ENCODE data around the gene C10orf120. TPM values are rescaled to one million over a fixed set of nuclear protein-coding genes. Genes with fewer than 3 reads are reported as not detected.

C10orf120 gene
- total RNA-seq, 1 experiment from 2014 or later, result not detected

DNA sequence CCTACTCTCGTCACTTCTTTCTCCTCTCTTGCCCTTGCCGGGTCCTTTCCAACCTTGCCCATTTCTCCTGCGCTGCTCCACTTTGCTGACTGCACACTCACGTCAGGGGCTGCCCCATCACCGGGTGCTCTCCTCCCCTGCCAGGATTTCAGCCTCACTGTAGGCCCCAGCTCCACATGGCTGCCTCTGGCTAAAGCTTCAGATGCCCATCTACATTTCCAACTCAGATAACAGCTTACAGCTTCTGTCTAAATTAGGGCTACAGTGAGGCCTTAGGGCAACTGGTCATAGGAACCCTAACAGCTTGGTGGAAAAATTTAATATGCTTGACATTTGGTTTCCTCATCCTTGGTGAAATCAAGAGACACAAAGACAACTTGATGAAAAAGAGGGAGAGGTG is 25.9 kb downstream of the C10orf120 start:
- no peak overlapping the region for H3K4me3 ChIP-seq (ENCODE audit: low read depth in 2 of 2, low read length in 2 of 2)
- H3K4me1 ChIP-seq (ENCODE audit: control insufficient read depth, insufficient read depth, low read length), result no peaks in the 10 kb centered on the region
- ChIA-PET CTCF (interaction anchor here (1.3 kb wide), 1 partner anchor 25 kb away, joined by 3 read pairs; no protein-coding TSS in a partner anchor), POLR2A (interaction anchor here (0.6 kb wide), 1 partner anchor 389 kb away, joined by 3 read pairs; no protein-coding TSS in a partner anchor)
- BruUV-seq (replicated peaks), result no TSS peak
- intact Hi-C loops (cut with micrococcal nuclease; ENCODE audit: unreplicated experiment) (no loop called here), in situ Hi-C loops (cut with HindIII; ENCODE audit: low pct_unique_long_range_greater_than_20kb, low sequenced_read_pairs) (no loop called here)
- H3K9me3 ChIP-seq (ENCODE audit: control insufficient read depth, insufficient read depth, low read depth, low read length), result no peaks in the 10 kb centered on the region
- TF ChIP-seq SIN3A (IDR thresholded peaks at IDR 0.05; ENCODE audit: borderline replicate concordance, insufficient read depth, low read depth, low read length) (no peak), POLR2AphosphoS5 (IDR thresholded peaks at IDR 0.05; ENCODE audit: low read depth, low read length) (no peak), TCF7L2 (IDR thresholded peaks at IDR 0.05; ENCODE audit: low read depth, low read length) (no peak)
- TF ChIP-seq, protein P1, sequence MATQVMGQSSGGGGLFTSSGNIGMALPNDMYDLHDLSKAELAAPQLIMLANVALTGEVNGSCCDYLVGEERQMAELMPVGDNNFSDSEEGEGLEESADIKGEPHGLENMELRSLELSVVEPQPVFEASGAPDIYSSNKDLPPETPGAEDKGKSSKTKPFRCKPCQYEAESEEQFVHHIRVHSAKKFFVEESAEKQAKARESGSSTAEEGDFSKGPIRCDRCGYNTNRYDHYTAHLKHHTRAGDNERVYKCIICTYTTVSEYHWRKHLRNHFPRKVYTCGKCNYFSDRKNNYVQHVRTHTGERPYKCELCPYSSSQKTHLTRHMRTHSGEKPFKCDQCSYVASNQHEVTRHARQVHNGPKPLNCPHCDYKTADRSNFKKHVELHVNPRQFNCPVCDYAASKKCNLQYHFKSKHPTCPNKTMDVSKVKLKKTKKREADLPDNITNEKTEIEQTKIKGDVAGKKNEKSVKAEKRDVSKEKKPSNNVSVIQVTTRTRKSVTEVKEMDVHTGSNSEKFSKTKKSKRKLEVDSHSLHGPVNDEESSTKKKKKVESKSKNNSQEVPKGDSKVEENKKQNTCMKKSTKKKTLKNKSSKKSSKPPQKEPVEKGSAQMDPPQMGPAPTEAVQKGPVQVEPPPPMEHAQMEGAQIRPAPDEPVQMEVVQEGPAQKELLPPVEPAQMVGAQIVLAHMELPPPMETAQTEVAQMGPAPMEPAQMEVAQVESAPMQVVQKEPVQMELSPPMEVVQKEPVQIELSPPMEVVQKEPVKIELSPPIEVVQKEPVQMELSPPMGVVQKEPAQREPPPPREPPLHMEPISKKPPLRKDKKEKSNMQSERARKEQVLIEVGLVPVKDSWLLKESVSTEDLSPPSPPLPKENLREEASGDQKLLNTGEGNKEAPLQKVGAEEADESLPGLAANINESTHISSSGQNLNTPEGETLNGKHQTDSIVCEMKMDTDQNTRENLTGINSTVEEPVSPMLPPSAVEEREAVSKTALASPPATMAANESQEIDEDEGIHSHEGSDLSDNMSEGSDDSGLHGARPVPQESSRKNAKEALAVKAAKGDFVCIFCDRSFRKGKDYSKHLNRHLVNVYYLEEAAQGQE (IDR thresholded peaks at IDR 0.05; ENCODE audit: insufficient read depth in 1 of 2, low read depth in 2 of 2, low read length in 1 of 2), result no peak
- TF ChIP-seq, protein P2, sequence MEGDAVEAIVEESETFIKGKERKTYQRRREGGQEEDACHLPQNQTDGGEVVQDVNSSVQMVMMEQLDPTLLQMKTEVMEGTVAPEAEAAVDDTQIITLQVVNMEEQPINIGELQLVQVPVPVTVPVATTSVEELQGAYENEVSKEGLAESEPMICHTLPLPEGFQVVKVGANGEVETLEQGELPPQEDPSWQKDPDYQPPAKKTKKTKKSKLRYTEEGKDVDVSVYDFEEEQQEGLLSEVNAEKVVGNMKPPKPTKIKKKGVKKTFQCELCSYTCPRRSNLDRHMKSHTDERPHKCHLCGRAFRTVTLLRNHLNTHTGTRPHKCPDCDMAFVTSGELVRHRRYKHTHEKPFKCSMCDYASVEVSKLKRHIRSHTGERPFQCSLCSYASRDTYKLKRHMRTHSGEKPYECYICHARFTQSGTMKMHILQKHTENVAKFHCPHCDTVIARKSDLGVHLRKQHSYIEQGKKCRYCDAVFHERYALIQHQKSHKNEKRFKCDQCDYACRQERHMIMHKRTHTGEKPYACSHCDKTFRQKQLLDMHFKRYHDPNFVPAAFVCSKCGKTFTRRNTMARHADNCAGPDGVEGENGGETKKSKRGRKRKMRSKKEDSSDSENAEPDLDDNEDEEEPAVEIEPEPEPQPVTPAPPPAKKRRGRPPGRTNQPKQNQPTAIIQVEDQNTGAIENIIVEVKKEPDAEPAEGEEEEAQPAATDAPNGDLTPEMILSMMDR (IDR thresholded peaks at IDR 0.05), result no peak
- H3K27ac ChIP-seq (ENCODE audit: low read length), result no peak overlapping the region
- peaks cover 31% of the 10 kb centered on the region for H3K27me3 ChIP-seq (ENCODE audit: control insufficient read depth, insufficient read depth, low read length)
- ATAC-seq, result no peak
- no peaks in the 10 kb centered on the region for H3K36me3 ChIP-seq (ENCODE audit: control insufficient read depth, insufficient read depth, low read length)
- no peak for DNase-seq (ENCODE audit: low read depth, low spot score)

DNA sequence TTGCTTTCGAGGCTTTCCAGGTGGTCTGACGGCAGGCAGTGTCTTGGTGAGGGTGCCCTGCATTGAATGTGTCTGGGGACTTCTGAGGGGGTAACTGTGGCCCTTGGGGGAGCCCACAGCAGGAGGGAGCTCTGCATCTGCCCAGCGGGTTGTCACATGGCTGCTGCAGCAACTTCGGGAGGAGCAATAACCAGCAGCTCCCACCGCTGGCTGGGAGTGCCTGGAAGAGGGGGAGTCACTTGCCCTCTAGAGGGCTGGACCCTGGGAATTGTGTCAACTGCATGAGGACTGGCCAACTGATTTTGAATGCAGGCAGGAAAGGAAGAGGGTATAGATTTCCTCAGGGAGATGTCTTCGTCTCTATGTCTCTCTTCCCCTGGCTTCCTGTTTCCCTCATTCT is 26.4 kb downstream of the C10orf120 start:
- POLR2A ChIA-PET, result interaction anchor here (0.6 kb wide), 1 partner anchor 388 kb away, joined by 3 read pairs; no protein-coding TSS in a partner anchor

More for the DNA sequence above, 26.4 kb downstream of the C10orf120 start:
- ATAC-seq (no peak), DNase-seq (ENCODE audit: low read depth, low spot score) (no peak)
- intact Hi-C loops (cut with micrococcal nuclease; ENCODE audit: unreplicated experiment) (no loop called here), in situ Hi-C loops (cut with HindIII; ENCODE audit: low pct_unique_long_range_greater_than_20kb, low sequenced_read_pairs) (no loop called here)
- Histone ChIP-seq H3K4me3 (ENCODE audit: low read depth in 2 of 2, low read length in 2 of 2) (no peak overlapping the region), H3K36me3 (ENCODE audit: control insufficient read depth, insufficient read depth, low read length) (no peaks in the 10 kb centered on the region), H3K27ac (ENCODE audit: low read length) (no peak overlapping the region), H3K27me3 (ENCODE audit: control insufficient read depth, insufficient read depth, low read length) (peaks cover 31% of the 10 kb centered on the region), H3K9me3 (ENCODE audit: control insufficient read depth, insufficient read depth, low read depth, low read length) (no peaks in the 10 kb centered on the region), H3K4me1 (ENCODE audit: control insufficient read depth, insufficient read depth, low read length) (no peaks in the 10 kb centered on the region)
- BruUV-seq (replicated peaks), result no TSS peak
- CTCF ChIA-PET, result interaction anchor here (1.3 kb wide), 1 partner anchor 24 kb away, joined by 3 read pairs; no protein-coding TSS in a partner anchor
- TF ChIP-seq POLR2AphosphoS5 (IDR thresholded peaks at IDR 0.05; ENCODE audit: low read depth, low read length) (no peak), TCF7L2 (IDR thresholded peaks at IDR 0.05; ENCODE audit: low read depth, low read length) (no peak), SIN3A (IDR thresholded peaks at IDR 0.05; ENCODE audit: borderline replicate concordance, insufficient read depth, low read depth, low read length) (no peak)
- TF ChIP-seq, protein P1 (IDR thresholded peaks at IDR 0.05; ENCODE audit: insufficient read depth in 1 of 2, low read depth in 2 of 2, low read length in 1 of 2), result no peak
- TF ChIP-seq, protein P2 (IDR thresholded peaks at IDR 0.05), result no peak
